K562 (cell line): ENCODE data around the gene SLC7A9. TPM values are rescaled to one million over a fixed set of nuclear protein-coding genes. Genes with fewer than 3 reads are reported as not detected.

Experiments used
- ATAC-seq: fragments of 200-7000 bp; cut with Tn5 transposase; 3 replicates; pipeline ENCODE4 v1.9.1; 2020; ENCODE audit warnings: moderate library complexity
- BruUV-seq: library from RNA; stranded (reverse); fragments of 400-500 nt; replicated peaks from 2 replicates; lab custom pipeline; 2021; lab: Mats Ljungman, UMichigan
- CTCF ChIA-PET: fragments of 300-600 bp; formaldehyde crosslinking; extraction: SDS; loops from one replicate; lab custom pipeline; 2021; ENCODE audit warnings: low intra/inter-chr PET ratio; lab: Yijun Ruan, JAX
- POLR2A ChIA-PET: fragments of 300-600, 350-650 bp; sonication (Branson Sonifier 250); formaldehyde crosslinking; extraction: SDS; loops from one replicate; lab custom pipeline; 2021; ENCODE audit warnings: antibody characterized with exemption, inconsistent platforms; lab: Yijun Ruan, JAX
- DNase-seq, 4 experiments: peaks; one replicate each; pipeline versions ENCODE4 v3.0.0 to v3.0.0-alpha.2; 2011 to 2018; ENCODE audit warnings: low spot score in 3 of 4, mixed read lengths in 3 of 4; ENCODE audit errors: extremely low read depth in 1 of 4
- FAIRE-seq: peaks from 2 replicates; lab custom pipeline; 2011; peaks lifted over from hg19 to GRCh38; lab: Jason Lieb, UNC
- H2AFZ ChIP-seq: 2 replicates; pipeline ENCODE4 v1.6.0; 2011; ENCODE audit warnings: low read depth, low read length, control low read depth, inconsistent platforms
- H3K27ac ChIP-seq: fragments of 200-600 bp; 3 replicates; pipeline ENCODE4 v1.8.0; 2011; ENCODE audit warnings: low read depth, mild to moderate bottlenecking, control low read depth, inconsistent platforms, low read length, moderate library complexity, mixed read lengths; ENCODE audit errors: extremely low read depth
- H3K27me3 ChIP-seq, 2 experiments: fragments of 300-600 bp in 1 of 2; 2 replicates in 1 of 2; 3 replicates in 1 of 2; pipeline versions ENCODE4 v1.6.0 to v1.8.0; 2011; ENCODE audit warnings: inconsistent platforms in 2 of 2, low read length in 2 of 2, mild to moderate bottlenecking in 1 of 2, mixed read lengths in 1 of 2, moderate library complexity in 1 of 2; ENCODE audit not compliant: control insufficient read depth in 2 of 2, insufficient read depth in 2 of 2
- H3K36me3 ChIP-seq: fragments of 300-600 bp; 3 replicates; pipeline ENCODE4 v1.8.0; 2011; ENCODE audit warnings: mild to moderate bottlenecking, low read length, inconsistent platforms; ENCODE audit not compliant: control insufficient read depth, insufficient read depth
- H3K4me1 ChIP-seq, 2 experiments: fragments of 200-600 bp in 1 of 2; replicated peaks in 1 of 2; 2 replicates in 1 of 2; 3 replicates in 1 of 2; pipeline versions ENCODE4 v1.5.1 to v1.8.0; 2011; ENCODE audit warnings: inconsistent platforms in 2 of 2, low read length in 2 of 2, mild to moderate bottlenecking in 1 of 2, mixed read lengths in 1 of 2, moderate library complexity in 1 of 2; ENCODE audit not compliant: control insufficient read depth in 2 of 2, insufficient read depth in 2 of 2
- H3K4me2 ChIP-seq: 2 replicates; pipeline ENCODE4 v1.6.1; 2011; ENCODE audit warnings: low read length, control low read depth, inconsistent platforms, mixed read lengths; ENCODE audit not compliant: insufficient read depth
- H3K4me3 ChIP-seq: fragments of 200-600 bp; sonication (generic), shearing (Covaris generic); 2 replicates; pipeline ENCODE4 v1.5.1; 2016; ENCODE audit warnings: control low read depth, inconsistent platforms
- H3K79me2 ChIP-seq: fragments of 200-600 bp; 3 replicates; pipeline ENCODE4 v1.8.0; 2011; ENCODE audit warnings: low read length, inconsistent platforms; ENCODE audit not compliant: control insufficient read depth, insufficient read depth
- H3K9ac ChIP-seq, 2 experiments: 2 replicates each; pipeline versions ENCODE4 v1.6.0 to v1.6.1; 2011; ENCODE audit warnings: low read depth in 2 of 2, low read length in 2 of 2, control low read depth in 1 of 2, inconsistent platforms in 1 of 2, mild to moderate bottlenecking in 1 of 2, mixed read lengths in 1 of 2; ENCODE audit not compliant: insufficient read depth in 1 of 2
- H3K9me1 ChIP-seq: one replicate; pipeline ENCODE4 v1.6.0; 2011; ENCODE audit warnings: inconsistent platforms, mild to moderate bottlenecking, low read length, moderate library complexity; ENCODE audit not compliant: control insufficient read depth, insufficient read depth
- H3K9me3 ChIP-seq: replicated peaks from 2 replicates; pipeline ENCODE4 v1.5.1; 2011; ENCODE audit warnings: low read depth, low read length, inconsistent platforms; ENCODE audit not compliant: control insufficient read depth, insufficient read depth
- H4K20me1 ChIP-seq: replicated peaks from 2 replicates; pipeline ENCODE4 v1.6.1; 2011; ENCODE audit warnings: low read length, inconsistent platforms, mixed read lengths; ENCODE audit not compliant: control insufficient read depth, insufficient read depth
- DIDO1 ChIP-seq: fragments of 450-650 bp; IDR thresholded peaks from 2 replicates; pipeline ENCODE4 v1.6.1; 2016; ENCODE audit warnings: low read depth, missing biosample characterization, missing genetic modification characterization
- ESRRB ChIP-seq: fragments of 250-450 bp; sonication (Bioruptor Pico); IDR thresholded peaks from 2 replicates; pipeline ENCODE4 v1.5.0; 2020; ENCODE audit warnings: mild to moderate bottlenecking, moderate library complexity, borderline replicate concordance
- JUNB ChIP-seq: fragments of 450-650 bp; formaldehyde crosslinking; conservative IDR thresholded peaks from 2 replicates; pipeline ENCODE4 v1.4.0; 2020; ENCODE audit warnings: mild to moderate bottlenecking
- KLF6 ChIP-seq: fragments of 250-450 bp; sonication (Bioruptor Pico); IDR thresholded peaks from 2 replicates; pipeline ENCODE4 v1.4.0; 2020; ENCODE audit warnings: mild to moderate bottlenecking, moderate library complexity, borderline replicate concordance
- MXI1 ChIP-seq: IDR thresholded peaks from 2 replicates; pipeline ENCODE4 v1.6.1; 2011; ENCODE audit warnings: low read depth, mild to moderate bottlenecking, improper control_type of control experiment, low read length
- PHB ChIP-seq: fragments of 250-450 bp; sonication (Bioruptor Pico); IDR thresholded peaks from 2 replicates; pipeline ENCODE4 v1.5.0; 2021
- PRMT5 ChIP-seq: sonication (generic); formaldehyde crosslinking; IDR thresholded peaks from 2 replicates; pipeline ENCODE4 v1.5.0; 2020; ENCODE audit warnings: missing genetic modification reagents
- PYGO2 ChIP-seq: fragments of 450-650 bp; IDR thresholded peaks from 2 replicates; pipeline ENCODE4 v1.6.1; 2016; ENCODE audit warnings: mild to moderate bottlenecking, missing genetic modification characterization, moderate library complexity, missing compliant biosample characterization
- RBM25 ChIP-seq: fragments of 200-400 bp; formaldehyde crosslinking; IDR thresholded peaks from 2 replicates; pipeline ENCODE4 v1.6.1; 2018; ENCODE audit warnings: low read length, low read depth, moderate library complexity; ENCODE audit not compliant: severe bottlenecking
- SMAD2 ChIP-seq: fragments of 150-350 bp; IDR thresholded peaks from 2 replicates; pipeline ENCODE4 v1.6.1; 2014; ENCODE audit warnings: low read depth, mild to moderate bottlenecking, low read length
- TCF7 ChIP-seq: sonication (generic); IDR thresholded peaks from 2 replicates; pipeline ENCODE4 v1.6.1; 2016; ENCODE audit warnings: antibody characterized with exemption, borderline replicate concordance
- XRCC5 ChIP-seq: fragments of 200-400 bp; formaldehyde crosslinking; IDR thresholded peaks from 2 replicates; pipeline ENCODE4 v1.6.1; 2017; ENCODE audit warnings: low read depth, mild to moderate bottlenecking, low read length
- ZNF143 ChIP-seq: sonication (generic); formaldehyde crosslinking; IDR thresholded peaks from 2 replicates; pipeline ENCODE4 v1.9.0; 2022; ENCODE audit warnings: mild to moderate bottlenecking, missing genetic modification reagents
- ZNF445 ChIP-seq: fragments of 250-450 bp; sonication (Bioruptor Pico); IDR thresholded peaks from 2 replicates; pipeline ENCODE4 v1.4.0; 2020; ENCODE audit warnings: low read depth, mild to moderate bottlenecking, moderate library complexity
- ZNF764 ChIP-seq: fragments of 250-450 bp; sonication (Bioruptor Pico); IDR thresholded peaks from 2 replicates; pipeline ENCODE4 v1.4.0; 2020; ENCODE audit warnings: low read depth, mild to moderate bottlenecking, moderate library complexity
- WGBS: fragments of 100-300 bp; shearing (Covaris generic); methylation state at CpG from one replicate; pipeline ENCODE4 v1.1.6; 2016; ENCODE audit warnings: low coverage, mixed read lengths; ENCODE audit not compliant: insufficient coverage; ENCODE audit errors: missing lambda C conversion rate; 5-methylcytosine and 5-hydroxymethylcytosine counted together
- in situ Hi-C: fragments of 300-500 bp; cut with MboI; formaldehyde crosslinking; loops from 4 replicates; pipeline ENCODE4 v1.15.0; 2018; ENCODE audit warnings: inconsistent platforms, mixed read lengths
- intact Hi-C: fragments of 100-400 bp; cut with micrococcal nuclease; formaldehyde crosslinking; loops from 2 replicates; pipeline ENCODE4 v1.14.2; 2022
- polyA plus RNA-seq, 8 experiments: library from polyadenylated mRNA; depleted of rRNA in 4 of 8; stranded (reverse) in 5 of 8; unstranded in 3 of 8; fragments of >200 nt; fragmentation: Nextera tagmentation in 2 of 8; fragmentation: Illumina TruSeq in 1 of 8; extraction: Ambion mirVana in 2 of 8; extraction: Trizol in 1 of 8; gene quantifications; 2 replicates each; pipeline versions ENCODE4 v1.2.1 to v1.2.3, GENCODE V29; 2011 to 2014; ENCODE audit warnings: inconsistent platforms in 1 of 8, missing spikeins in 1 of 8
- total RNA-seq, 7 experiments: library from RNA; depleted of rRNA in 6 of 7; stranded (reverse); fragments of >200 nt in 6 of 7; fragmentation: Illumina TruSeq in 2 of 7; extraction: Trizol in 2 of 7; gene quantifications; 2 replicates each; pipeline versions ENCODE4 v1.2.1 to v1.2.3, GENCODE V29; 2011 to 2021; ENCODE audit warnings: low replicate concordance in 1 of 7
- TF ChIP-seq, protein P1 (sequence below): sonication (generic); formaldehyde crosslinking; IDR thresholded peaks from 2 replicates; pipeline ENCODE4 v1.8.0; 2023; ENCODE audit warnings: mild to moderate bottlenecking, missing genetic modification reagents
- TF ChIP-seq, protein P2 (sequence below): sonication (generic); formaldehyde crosslinking; IDR thresholded peaks from 2 replicates; pipeline ENCODE4 v1.8.1; 2023; ENCODE audit warnings: mild to moderate bottlenecking, missing genetic modification reagents
- TF ChIP-seq, protein P3 (sequence below): fragments of 450-650 bp; IDR thresholded peaks from 2 replicates; pipeline ENCODE4 v1.6.1; 2016

SLC7A9 gene
- total and polyA plus RNA-seq, 9 of the 15 experiments (the other 6 are each of a cell fraction or from before 2014, with no cell fraction given): not detected

DNA sequence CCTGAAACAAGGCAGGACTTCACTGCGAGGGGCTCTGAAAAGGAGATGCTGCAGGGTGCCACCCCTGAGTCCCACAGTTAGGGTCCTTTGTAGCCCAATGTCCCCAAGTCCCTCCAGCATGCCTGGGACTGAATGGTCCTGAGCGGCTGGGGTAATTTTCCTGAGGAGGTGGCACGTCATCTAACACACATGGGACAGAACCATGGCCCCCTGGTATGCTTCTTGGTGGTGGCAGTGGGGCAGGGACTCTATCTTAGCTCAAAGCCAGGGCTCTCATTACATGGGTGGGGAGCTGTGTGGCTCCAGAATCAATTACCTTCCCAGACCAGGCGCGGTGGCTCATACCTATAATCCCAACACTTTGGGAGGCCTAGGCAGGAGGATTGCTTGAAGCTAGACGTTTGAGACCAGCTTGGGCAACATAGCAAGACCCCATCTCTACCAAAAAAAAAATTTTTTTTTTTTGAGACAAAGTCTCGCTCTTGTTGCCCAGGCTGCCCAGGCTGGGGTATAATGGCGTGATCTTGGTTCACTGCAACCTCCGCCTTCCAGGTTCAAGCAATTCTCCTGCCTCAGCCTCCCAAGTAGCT, 7.9 kb upstream of the SLC7A9 start:
- no peak for ATAC-seq
- Histone ChIP-seq H3K9me1 (no peaks in the 10 kb centered on the region), H3K27me3 (peaks cover 11 to 61% of the 10 kb centered on the region in 2 experiments; a peak in 4 of 5 replicates), H3K36me3 (no peaks in the 10 kb centered on the region), H2AFZ (no peak overlapping the region), H3K9me3 (no peaks in the 10 kb centered on the region), H3K9ac (no peak overlapping the region), H3K4me3 (no peak overlapping the region), H3K4me1 (peaks cover 0 to 4% of the 10 kb centered on the region in 2 experiments; a peak in 2 of 5 replicates), H3K27ac (no peak overlapping the region), H3K79me2 (no peaks in the 10 kb centered on the region), H3K4me2 (no peak overlapping the region), H4K20me1 (no peaks in the 10 kb centered on the region)
- DNase-seq: no peak
- in situ Hi-C loops: no loop called here
- no peak for FAIRE-seq
- TF ChIP-seq DIDO1 (tag): no peak
- TF ChIP-seq ZNF143 (CRISPR knock-in tag): no peak
- no peak for TF ChIP-seq ZNF764 (CRISPR knock-in tag)
- TF ChIP-seq SMAD2: no peak
- no peak for TF ChIP-seq ESRRB (CRISPR knock-in tag)
- TF ChIP-seq JUNB (CRISPR knock-in tag): no peak
- no peak for TF ChIP-seq ZNF445 (CRISPR knock-in tag)
- TF ChIP-seq, protein P1, sequence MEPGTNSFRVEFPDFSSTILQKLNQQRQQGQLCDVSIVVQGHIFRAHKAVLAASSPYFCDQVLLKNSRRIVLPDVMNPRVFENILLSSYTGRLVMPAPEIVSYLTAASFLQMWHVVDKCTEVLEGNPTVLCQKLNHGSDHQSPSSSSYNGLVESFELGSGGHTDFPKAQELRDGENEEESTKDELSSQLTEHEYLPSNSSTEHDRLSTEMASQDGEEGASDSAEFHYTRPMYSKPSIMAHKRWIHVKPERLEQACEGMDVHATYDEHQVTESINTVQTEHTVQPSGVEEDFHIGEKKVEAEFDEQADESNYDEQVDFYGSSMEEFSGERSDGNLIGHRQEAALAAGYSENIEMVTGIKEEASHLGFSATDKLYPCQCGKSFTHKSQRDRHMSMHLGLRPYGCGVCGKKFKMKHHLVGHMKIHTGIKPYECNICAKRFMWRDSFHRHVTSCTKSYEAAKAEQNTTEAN (CRISPR knock-in tag): no peak
- no peak for TF ChIP-seq PRMT5 (CRISPR knock-in tag)
- TF ChIP-seq, protein P2, sequence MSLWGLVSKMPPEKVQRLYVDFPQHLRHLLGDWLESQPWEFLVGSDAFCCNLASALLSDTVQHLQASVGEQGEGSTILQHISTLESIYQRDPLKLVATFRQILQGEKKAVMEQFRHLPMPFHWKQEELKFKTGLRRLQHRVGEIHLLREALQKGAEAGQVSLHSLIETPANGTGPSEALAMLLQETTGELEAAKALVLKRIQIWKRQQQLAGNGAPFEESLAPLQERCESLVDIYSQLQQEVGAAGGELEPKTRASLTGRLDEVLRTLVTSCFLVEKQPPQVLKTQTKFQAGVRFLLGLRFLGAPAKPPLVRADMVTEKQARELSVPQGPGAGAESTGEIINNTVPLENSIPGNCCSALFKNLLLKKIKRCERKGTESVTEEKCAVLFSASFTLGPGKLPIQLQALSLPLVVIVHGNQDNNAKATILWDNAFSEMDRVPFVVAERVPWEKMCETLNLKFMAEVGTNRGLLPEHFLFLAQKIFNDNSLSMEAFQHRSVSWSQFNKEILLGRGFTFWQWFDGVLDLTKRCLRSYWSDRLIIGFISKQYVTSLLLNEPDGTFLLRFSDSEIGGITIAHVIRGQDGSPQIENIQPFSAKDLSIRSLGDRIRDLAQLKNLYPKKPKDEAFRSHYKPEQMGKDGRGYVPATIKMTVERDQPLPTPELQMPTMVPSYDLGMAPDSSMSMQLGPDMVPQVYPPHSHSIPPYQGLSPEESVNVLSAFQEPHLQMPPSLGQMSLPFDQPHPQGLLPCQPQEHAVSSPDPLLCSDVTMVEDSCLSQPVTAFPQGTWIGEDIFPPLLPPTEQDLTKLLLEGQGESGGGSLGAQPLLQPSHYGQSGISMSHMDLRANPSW (CRISPR knock-in tag): no peak
- TF ChIP-seq, protein P3, sequence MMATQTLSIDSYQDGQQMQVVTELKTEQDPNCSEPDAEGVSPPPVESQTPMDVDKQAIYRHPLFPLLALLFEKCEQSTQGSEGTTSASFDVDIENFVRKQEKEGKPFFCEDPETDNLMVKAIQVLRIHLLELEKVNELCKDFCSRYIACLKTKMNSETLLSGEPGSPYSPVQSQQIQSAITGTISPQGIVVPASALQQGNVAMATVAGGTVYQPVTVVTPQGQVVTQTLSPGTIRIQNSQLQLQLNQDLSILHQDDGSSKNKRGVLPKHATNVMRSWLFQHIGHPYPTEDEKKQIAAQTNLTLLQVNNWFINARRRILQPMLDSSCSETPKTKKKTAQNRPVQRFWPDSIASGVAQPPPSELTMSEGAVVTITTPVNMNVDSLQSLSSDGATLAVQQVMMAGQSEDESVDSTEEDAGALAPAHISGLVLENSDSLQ: no peak
- TF ChIP-seq MXI1: no peak
- TF ChIP-seq XRCC5: no peak
- no peak for TF ChIP-seq PYGO2 (tag)
- TF ChIP-seq TCF7: no peak
- TF ChIP-seq KLF6 (CRISPR knock-in tag): no peak
- TF ChIP-seq RBM25: no peak
- no peak for TF ChIP-seq PHB (CRISPR knock-in tag)
- WGBS: 9% methylated on average over 9 of the region's 9 CpGs
- no TSS peak for BruUV-seq
- POLR2A ChIA-PET: no interaction called here
- intact Hi-C loops: no loop called here
- CTCF ChIA-PET: no interaction called here
